Measurements from ENCODE around the gene ANGPTL8. TPM values are rescaled to one million over a fixed set of nuclear protein-coding genes. Genes with fewer than 3 reads are reported as not detected.

The ANGPTL8 gene
- total and polyA plus RNA-seq, 9 of the 15 experiments (the other 6 are each of a cell fraction or from before 2014, with no cell fraction given), result not detected

DNA sequence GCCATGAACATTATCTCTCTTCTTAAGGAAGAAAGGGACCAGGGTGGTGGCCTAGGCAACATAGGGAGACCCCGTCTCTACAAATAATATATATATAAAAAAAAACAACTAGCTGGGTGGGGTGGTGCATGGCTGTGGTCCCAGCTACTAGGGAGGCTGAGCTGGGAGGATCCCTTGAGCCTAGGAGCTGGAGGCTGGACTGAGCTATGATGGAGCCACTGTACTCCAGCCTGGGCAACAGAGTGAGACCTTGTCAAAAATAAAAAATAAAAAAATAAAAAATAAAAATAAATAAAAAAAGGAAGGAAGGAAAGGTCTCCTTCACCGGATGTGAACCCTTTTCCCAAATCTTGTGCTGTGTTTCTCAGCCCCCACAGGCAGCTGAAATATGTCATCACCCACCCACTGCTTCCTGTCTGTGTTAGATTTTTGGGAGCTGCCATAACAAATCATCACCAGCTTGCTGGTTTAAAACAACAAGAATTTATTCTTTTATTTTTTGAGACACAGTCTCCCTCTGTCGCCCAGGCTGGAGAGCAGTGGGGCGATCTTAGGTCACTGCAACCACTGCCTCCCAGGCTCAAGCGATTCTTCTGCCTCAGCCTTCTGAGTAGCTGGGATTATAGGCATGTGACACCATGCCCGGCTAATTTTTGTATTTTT, 47.0 kb downstream of the ANGPTL8 start (continued):
- TF ChIP-seq, protein P1, sequence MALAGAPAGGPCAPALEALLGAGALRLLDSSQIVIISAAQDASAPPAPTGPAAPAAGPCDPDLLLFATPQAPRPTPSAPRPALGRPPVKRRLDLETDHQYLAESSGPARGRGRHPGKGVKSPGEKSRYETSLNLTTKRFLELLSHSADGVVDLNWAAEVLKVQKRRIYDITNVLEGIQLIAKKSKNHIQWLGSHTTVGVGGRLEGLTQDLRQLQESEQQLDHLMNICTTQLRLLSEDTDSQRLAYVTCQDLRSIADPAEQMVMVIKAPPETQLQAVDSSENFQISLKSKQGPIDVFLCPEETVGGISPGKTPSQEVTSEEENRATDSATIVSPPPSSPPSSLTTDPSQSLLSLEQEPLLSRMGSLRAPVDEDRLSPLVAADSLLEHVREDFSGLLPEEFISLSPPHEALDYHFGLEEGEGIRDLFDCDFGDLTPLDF (CRISPR knock-in tag; IDR thresholded peaks at IDR 0.05), result no peak
- TF ChIP-seq GTF2F1 (IDR thresholded peaks at IDR 0.05; ENCODE audit: low read depth, low read length) (no peak), ZNF408 (CRISPR knock-in tag; IDR thresholded peaks at IDR 0.05; ENCODE audit: low read depth) (no peak), FOXA1 (IDR thresholded peaks at IDR 0.05; ENCODE audit: borderline replicate concordance) (no peak), SLC30A9 (CRISPR knock-in tag; IDR thresholded peaks at IDR 0.05) (no peak), ETV1 (tag; conservative IDR thresholded peaks at IDR 0.05; ENCODE audit: low read depth) (no peak), ZBTB8A (IDR thresholded peaks at IDR 0.05; ENCODE audit: partially characterized antibody) (no peak), TCF7 (IDR thresholded peaks at IDR 0.05; ENCODE audit: borderline replicate concordance) (no peak), CEBPG (CRISPR knock-in tag; IDR thresholded peaks at IDR 0.05) (no peak), CEBPG (tag; conservative IDR thresholded peaks at IDR 0.05 in 1 of 2, IDR thresholded peaks at IDR 0.05 in 1 of 2) (0 out of 4 replicates have a peak, but pooled peaks of 1 of the 2 experiments have one; percentile 38), CHCHD3 (CRISPR knock-in tag; IDR thresholded peaks at IDR 0.05) (no peak), POLR2G (IDR thresholded peaks at IDR 0.05; ENCODE audit: low read depth, low read length) (no peak), ZNF785 (CRISPR knock-in tag; IDR thresholded peaks at IDR 0.05) (no peak), CBX2 (IDR thresholded peaks at IDR 0.05; ENCODE audit: insufficient read depth, low read length, poor library complexity, severe bottlenecking) (no peak), ETS2 (tag; IDR thresholded peaks at IDR 0.05; ENCODE audit: borderline replicate concordance, poor library complexity, severe bottlenecking) (no peak)
- TF ChIP-seq, protein P2, sequence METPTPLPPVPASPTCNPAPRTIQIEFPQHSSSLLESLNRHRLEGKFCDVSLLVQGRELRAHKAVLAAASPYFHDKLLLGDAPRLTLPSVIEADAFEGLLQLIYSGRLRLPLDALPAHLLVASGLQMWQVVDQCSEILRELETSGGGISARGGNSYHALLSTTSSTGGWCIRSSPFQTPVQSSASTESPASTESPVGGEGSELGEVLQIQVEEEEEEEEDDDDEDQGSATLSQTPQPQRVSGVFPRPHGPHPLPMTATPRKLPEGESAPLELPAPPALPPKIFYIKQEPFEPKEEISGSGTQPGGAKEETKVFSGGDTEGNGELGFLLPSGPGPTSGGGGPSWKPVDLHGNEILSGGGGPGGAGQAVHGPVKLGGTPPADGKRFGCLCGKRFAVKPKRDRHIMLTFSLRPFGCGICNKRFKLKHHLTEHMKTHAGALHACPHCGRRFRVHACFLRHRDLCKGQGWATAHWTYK (CRISPR knock-in tag; IDR thresholded peaks at IDR 0.05), result no peak
- TF ChIP-seq, protein P3, sequence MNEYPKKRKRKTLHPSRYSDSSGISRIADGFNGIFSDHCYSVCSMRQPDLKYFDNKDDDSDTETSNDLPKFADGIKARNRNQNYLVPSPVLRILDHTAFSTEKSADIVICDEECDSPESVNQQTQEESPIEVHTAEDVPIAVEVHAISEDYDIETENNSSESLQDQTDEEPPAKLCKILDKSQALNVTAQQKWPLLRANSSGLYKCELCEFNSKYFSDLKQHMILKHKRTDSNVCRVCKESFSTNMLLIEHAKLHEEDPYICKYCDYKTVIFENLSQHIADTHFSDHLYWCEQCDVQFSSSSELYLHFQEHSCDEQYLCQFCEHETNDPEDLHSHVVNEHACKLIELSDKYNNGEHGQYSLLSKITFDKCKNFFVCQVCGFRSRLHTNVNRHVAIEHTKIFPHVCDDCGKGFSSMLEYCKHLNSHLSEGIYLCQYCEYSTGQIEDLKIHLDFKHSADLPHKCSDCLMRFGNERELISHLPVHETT (CRISPR knock-in tag; conservative IDR thresholded peaks at IDR 0.05 in 1 of 2, IDR thresholded peaks at IDR 0.05 in 1 of 2), result no peak
- TF ChIP-seq, protein P4, sequence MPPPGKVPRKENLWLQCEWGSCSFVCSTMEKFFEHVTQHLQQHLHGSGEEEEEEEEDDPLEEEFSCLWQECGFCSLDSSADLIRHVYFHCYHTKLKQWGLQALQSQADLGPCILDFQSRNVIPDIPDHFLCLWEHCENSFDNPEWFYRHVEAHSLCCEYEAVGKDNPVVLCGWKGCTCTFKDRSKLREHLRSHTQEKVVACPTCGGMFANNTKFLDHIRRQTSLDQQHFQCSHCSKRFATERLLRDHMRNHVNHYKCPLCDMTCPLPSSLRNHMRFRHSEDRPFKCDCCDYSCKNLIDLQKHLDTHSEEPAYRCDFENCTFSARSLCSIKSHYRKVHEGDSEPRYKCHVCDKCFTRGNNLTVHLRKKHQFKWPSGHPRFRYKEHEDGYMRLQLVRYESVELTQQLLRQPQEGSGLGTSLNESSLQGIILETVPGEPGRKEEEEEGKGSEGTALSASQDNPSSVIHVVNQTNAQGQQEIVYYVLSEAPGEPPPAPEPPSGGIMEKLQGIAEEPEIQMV (tag; conservative IDR thresholded peaks at IDR 0.05; ENCODE audit: low read depth), result no peak
- TF ChIP-seq, protein P5, sequence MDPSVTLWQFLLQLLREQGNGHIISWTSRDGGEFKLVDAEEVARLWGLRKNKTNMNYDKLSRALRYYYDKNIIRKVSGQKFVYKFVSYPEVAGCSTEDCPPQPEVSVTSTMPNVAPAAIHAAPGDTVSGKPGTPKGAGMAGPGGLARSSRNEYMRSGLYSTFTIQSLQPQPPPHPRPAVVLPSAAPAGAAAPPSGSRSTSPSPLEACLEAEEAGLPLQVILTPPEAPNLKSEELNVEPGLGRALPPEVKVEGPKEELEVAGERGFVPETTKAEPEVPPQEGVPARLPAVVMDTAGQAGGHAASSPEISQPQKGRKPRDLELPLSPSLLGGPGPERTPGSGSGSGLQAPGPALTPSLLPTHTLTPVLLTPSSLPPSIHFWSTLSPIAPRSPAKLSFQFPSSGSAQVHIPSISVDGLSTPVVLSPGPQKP (CRISPR knock-in tag; IDR thresholded peaks at IDR 0.05), result no peak

Data from K562 (cell line).